Heart left ventricle (tissue), 13 donors: ENCODE measurements around the gene PGAP6.

ENCODE experiments used
- CTCF ChIP-seq, 12 donors: fragments of 200-600 bp; sonication (generic) in 4 of 12; IDR thresholded peaks; one replicate each; pipeline versions ENCODE4 v1.5.0 to v1.8.0; 2018 to 2022; ENCODE audit warnings: antibody characterized with exemption in 12 of 12, mild to moderate bottlenecking in 5 of 12
- POLR2A ChIP-seq, 2 donors: fragments of 450-650 bp; IDR thresholded peaks; one replicate each; pipeline ENCODE4 v1.6.1; 2017; ENCODE audit warnings: antibody characterized with exemption in 2 of 2, mild to moderate bottlenecking in 2 of 2, moderate library complexity in 2 of 2
- donor health status: ischemic (EF 13 %, LVEDD 7.1; RV severe dilation, severe dysfunction).
- donor health status: DM: no; HTN: yes; CAD: no.
- donor health status: DM: no; HTN: no; CAD: no.
- donor health status: ischemic (EF 25% LVEDD 6.9; RV normal size, moderate dysfunction).
- donor health status: ischemic (EF 25% LVEDD 5.7; RV mildly dilated, moderate dysfunction).
- donor health status: ischemic (EF 35%, LVEDD 5.7; RV mildly dilated, moderate dysfunction).
- donor health status: nonischemic (EF 11% LVEDD 7.7; RV severe dilation, severe dysfunction).
- donor health status: DM: yes; HTN: yes; CAD: no.
- donor health status: PGD.
- donor health status: ischemic (EF 29% LVEDD 5.4; RV normal size, mild dysfunction).
- donor health status: nonischemic (EF 23%, LVEDD 6.1; RV moderate dilation, normal function).

GRCh38 chr16:381012-381788, 578 bp downstream of the PGAP6 start:
- TF ChIP-seq CTCF (IDR thresholded peaks at IDR 0.05) (no peak), POLR2A (IDR thresholded peaks at IDR 0.05) (no peak)
